Measurements from ENCODE around the gene HYAL3. TPM values are rescaled to one million over a fixed set of nuclear protein-coding genes. Genes with fewer than 3 reads are reported as not detected.
A peak's percentile ranks its signal among the peaks of the same experiment; 100 is the strongest.
"Not testable (repeated sequence)": the region's sequence is repeated elsewhere in the genome, so short reads cannot be mapped to it uniquely, and the experiment has no call there.

HYAL3 gene
- total and polyA plus RNA-seq, 10 of the 15 experiments (the other 5 are each of a cell fraction or from before 2014, with no cell fraction given) = 0.37 to 4.2 (median 2.8) TPM

DNA sequence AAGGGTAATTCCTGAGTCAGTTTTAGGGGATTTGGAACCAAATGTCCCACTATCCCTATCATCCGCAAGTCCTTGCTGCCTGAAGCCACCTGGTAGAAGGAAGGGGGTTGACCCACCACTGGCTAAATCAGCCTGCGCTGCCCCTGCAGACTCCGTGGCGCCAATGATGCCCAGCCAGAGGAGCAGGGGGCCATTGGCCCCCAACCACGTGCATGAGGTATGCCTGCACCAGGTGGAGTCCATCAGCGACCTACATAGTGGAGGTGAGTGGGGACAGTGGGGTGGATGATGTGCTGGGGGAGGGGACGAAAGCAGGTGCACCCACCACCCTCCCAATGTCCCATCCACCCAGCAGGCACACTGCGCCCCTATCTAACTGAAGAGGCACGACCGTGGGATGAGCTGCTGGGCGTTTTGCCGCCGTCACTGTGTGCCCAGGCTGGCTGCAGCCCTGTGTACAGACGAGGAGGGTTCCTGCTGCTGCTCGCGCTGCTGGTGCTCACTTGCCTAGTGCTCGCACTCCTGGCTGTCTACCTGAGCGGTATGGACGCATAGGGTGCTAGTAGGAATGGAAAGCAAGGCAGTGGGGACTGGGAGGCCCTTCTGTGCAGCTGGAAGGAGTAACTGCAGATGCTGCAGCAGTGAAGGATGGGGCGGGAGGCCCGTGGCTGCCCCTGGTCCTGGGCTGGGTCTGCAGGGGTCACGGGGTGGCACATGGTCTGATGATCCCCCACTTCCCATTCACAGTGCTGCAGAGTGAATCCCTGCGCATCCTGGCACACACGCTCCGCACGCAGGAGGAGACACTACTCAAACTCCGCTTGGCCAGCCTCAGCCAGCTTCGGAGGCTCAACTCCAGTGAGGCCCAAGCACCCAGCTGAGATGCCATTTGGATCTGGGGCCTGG is 12.6 kb downstream of the HYAL3 start:
- no peak overlapping the region for H3K4me3 ChIP-seq
- H2AFZ ChIP-seq (ENCODE audit: control insufficient read depth, low read depth, low read length) = no peak overlapping the region
- CTCF ChIA-PET = no interaction called here
- H3K27ac ChIP-seq (ENCODE audit: control insufficient read depth, insufficient read depth) = no peak overlapping the region
- FAIRE-seq = no peak
- no peak for ATAC-seq
- no peaks in the 10 kb centered on the region for H4K20me1 ChIP-seq (ENCODE audit: control insufficient read depth, insufficient read depth)
- 94% methylated on average over 28 of the region's 28 CpGs for WGBS (ENCODE audit: insufficient coverage, insufficient replicate concordance, low lambda C conversion rate, missing lambda C conversion rate)
- TF ChIP-seq POLR2A (IDR thresholded peaks at IDR 0.05; ENCODE audit: low read depth, low read length) = peak; percentile 67; the same call in 1 of the 2 replicates
- TF ChIP-seq HDAC6 (IDR thresholded peaks at IDR 0.05; ENCODE audit: unreplicated experiment) = no peak
- peaks cover 15% of the 10 kb centered on the region for H3K79me2 ChIP-seq (ENCODE audit: control insufficient read depth, insufficient read depth, low read length)
- no peak overlapping the region for H3K9ac ChIP-seq (ENCODE audit: control insufficient read depth, insufficient read depth, low read length)
- no TSS peak for BruUV-seq (replicated peaks)
- H3K27me3 ChIP-seq (replicated peaks in 1 of 2; ENCODE audit: control insufficient read depth in 2 of 2, insufficient read depth in 2 of 2, low read length in 1 of 2) = no peaks in the 10 kb centered on the region
- SMC1A ChIA-PET (ENCODE audit: uncharacterized antibody, unreplicated experiment) = no interaction called here
- peaks cover 3% of the 10 kb centered on the region; the same call in 1 of the 2 replicates for H3K4me1 ChIP-seq (ENCODE audit: control insufficient read depth, insufficient read depth, low read length)
- POLR2A ChIA-PET = no interaction called here
- no peaks in the 10 kb centered on the region for H3K9me3 ChIP-seq (replicated peaks; ENCODE audit: control insufficient read depth, insufficient read depth, low read length)
- intact Hi-C loops (cut with micrococcal nuclease; ENCODE audit: unreplicated experiment) = no loop called here
- RAD21 ChIA-PET (ENCODE audit: unreplicated experiment) = no interaction called here
- H3K36me3 ChIP-seq (ENCODE audit: control insufficient read depth in 2 of 2, insufficient read depth in 2 of 2, low read length in 1 of 2) = peaks cover 0 to 28% of the 10 kb centered on the region in 2 experiments; a peak in 3 of 4 replicates
- in situ Hi-C loops (cut with MboI) = no loop called here
- no peak overlapping the region for H3K4me2 ChIP-seq (ENCODE audit: control insufficient read depth, insufficient read depth)
- DNase-seq (ENCODE audit: low read depth, low spot score) = no peak

DNA sequence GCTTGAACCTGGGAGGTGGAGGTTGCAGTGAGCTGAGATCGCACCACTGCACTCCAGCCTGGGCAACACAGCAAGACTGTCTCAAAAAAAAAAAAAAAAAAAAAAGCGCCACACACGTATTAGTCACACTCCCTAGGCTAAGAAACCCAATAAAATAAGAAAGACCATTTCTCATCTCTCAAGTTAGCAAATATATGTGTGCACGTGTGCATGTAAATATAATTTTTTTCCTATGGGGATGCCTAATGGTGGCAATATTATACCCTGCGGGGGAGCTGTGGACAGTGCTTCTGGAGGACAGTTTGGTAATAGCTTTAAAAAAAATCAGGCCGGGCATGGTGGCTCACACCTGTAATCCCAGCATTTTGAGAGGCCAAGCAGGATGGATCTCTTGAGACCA is 15.1 kb downstream of the HYAL3 start:
- ATAC-seq; CTCF ChIA-PET; in situ Hi-C loops (cut with MboI); intact Hi-C loops (cut with micrococcal nuclease; ENCODE audit: unreplicated experiment); H3K27ac ChIP-seq (ENCODE audit: control insufficient read depth, insufficient read depth); H2AFZ ChIP-seq (ENCODE audit: control insufficient read depth, low read depth, low read length); SMC1A ChIA-PET (ENCODE audit: uncharacterized antibody, unreplicated experiment); H3K9me3 ChIP-seq (replicated peaks; ENCODE audit: control insufficient read depth, insufficient read depth, low read length); BruUV-seq (replicated peaks); H3K4me2 ChIP-seq (ENCODE audit: control insufficient read depth, insufficient read depth); H3K4me1 ChIP-seq (ENCODE audit: control insufficient read depth, insufficient read depth, low read length); H3K4me3 ChIP-seq; H4K20me1 ChIP-seq (ENCODE audit: control insufficient read depth, insufficient read depth); DNase-seq (ENCODE audit: low read depth, low spot score); H3K79me2 ChIP-seq (ENCODE audit: control insufficient read depth, insufficient read depth, low read length); H3K9ac ChIP-seq (ENCODE audit: control insufficient read depth, insufficient read depth, low read length); FAIRE-seq; H3K27me3 ChIP-seq (replicated peaks in 1 of 2; ENCODE audit: control insufficient read depth in 2 of 2, insufficient read depth in 2 of 2, low read length in 1 of 2); RAD21 ChIA-PET (ENCODE audit: unreplicated experiment): not testable (repeated sequence)
- 89% methylated on average over 6 of the region's 6 CpGs for WGBS (ENCODE audit: insufficient coverage, insufficient replicate concordance, low lambda C conversion rate, missing lambda C conversion rate)
- POLR2A ChIA-PET = interaction anchor here (1.0 kb wide), 1 partner anchor 15 kb away, joined by 3 read pairs; the partner anchor contains the start of genes HYAL3 and NAA80
- peaks cover 0 to 17% of the 10 kb centered on the region in 2 experiments; a peak in 3 of 4 replicates for H3K36me3 ChIP-seq (ENCODE audit: control insufficient read depth in 2 of 2, insufficient read depth in 2 of 2, low read length in 1 of 2)

Data from GM12878 (cell line).